Central memory CD4-positive, alpha-beta T cell (primary cell): ENCODE results near the gene CRYGA.
"Not testable (repeated sequence)": the region's sequence is repeated elsewhere in the genome, so short reads cannot be mapped to it uniquely, and the experiment has no call there.

Experiments used
- DNase-seq: peaks from one replicate; pipeline ENCODE4 v3.0.0; 2022

CRYGA gene

GRCh38 chr2:208125251-208125650, 38.1 kb downstream of the CRYGA start:
- DNase-seq = no peak

GRCh38 chr2:208124013-208124715, 39.2 kb downstream of the CRYGA start, which contains the start of gene CRYGD:
Gene CRYGD (minus strand): TSS chr2:208124524. CDS start chr2:208124473, 51 bp downstream.
- not testable (repeated sequence) for DNase-seq

GRCh38 chr2:208122248-208122647, 41.1 kb downstream of the CRYGA start:
- no peak for DNase-seq

- no peak for DNase-seq
These were observed 44.5 kb downstream of the CRYGA start for GRCh38 chr2:208118918-208119317.

- DNase-seq = not testable (repeated sequence)
These were observed 46.0 kb downstream of the CRYGA start for GRCh38 chr2:208117390-208117789.

GRCh38 chr2:208112969-208113368, 50.4 kb downstream of the CRYGA start:
- DNase-seq = no peak

GRCh38 chr2:208112273-208112745, 51.1 kb downstream of the CRYGA start:
- DNase-seq = not testable (repeated sequence)
